ACHN (cell line): ENCODE data around the gene ZNF334.

Experiments
- DNase-seq: peaks from one replicate; pipeline ENCODE4 v3.0.0-alpha.2; 2015
- in situ Hi-C: cut with HindIII; loops from 2 replicates; pipeline ENCODE4 v1.10.0; 2017; ENCODE audit warnings: low sequenced_read_pairs, low pct_ligation_motif_present, low pct_unique_long_range_greater_than_20kb

Gene ZNF334

DNA sequence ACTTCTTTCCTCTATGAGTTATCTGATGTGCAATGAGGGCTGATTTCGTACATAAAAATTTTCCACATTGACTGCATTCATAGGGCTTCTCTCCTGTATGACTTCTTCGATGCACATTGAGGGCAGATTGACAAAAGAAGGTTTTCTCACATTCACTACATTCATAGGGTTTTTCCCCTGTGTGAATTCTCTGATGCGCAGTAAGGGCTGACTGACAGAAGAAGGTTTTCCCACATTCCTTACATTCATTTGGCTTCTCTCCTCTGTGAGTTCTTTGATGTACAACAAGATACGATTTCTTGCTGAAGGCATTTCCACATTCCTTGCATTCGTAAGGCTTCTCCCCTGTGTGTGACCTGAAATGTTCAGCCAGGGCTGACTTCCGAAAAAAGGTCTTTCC, 11.4 kb downstream of the ZNF334 start:
- in situ Hi-C loops, result no loop called here
- DNase-seq, result no peak

DNA sequence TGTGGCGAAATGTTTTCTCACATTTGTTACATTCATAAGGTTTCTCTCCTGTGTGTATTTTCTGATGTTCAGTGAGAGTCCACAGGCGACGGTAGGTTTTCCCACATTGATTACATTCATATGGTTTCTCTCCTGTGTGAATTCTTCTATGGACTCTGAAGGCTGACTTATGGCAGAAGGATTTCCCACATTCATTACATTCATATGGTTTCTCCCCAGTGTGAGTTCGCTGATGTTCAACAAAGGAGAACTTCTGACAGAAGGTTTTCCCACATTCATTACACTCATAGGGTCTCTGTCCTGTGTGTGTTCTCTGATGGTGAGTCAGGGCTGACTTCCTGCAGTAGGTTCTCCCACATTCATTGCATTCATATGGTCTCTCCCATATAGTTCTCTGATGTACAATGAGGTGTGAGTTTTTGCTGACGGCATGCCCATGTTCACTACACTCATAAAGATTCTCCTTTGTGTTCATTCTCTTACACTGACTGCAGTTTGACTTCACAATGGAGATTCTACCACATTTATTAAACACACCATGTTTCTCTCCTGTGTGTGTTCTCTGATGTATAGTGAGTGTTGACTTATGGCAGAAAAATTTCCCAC, 11.9 kb downstream of the ZNF334 start:
- no peak for DNase-seq
- in situ Hi-C loops, result no loop called here

DNA sequence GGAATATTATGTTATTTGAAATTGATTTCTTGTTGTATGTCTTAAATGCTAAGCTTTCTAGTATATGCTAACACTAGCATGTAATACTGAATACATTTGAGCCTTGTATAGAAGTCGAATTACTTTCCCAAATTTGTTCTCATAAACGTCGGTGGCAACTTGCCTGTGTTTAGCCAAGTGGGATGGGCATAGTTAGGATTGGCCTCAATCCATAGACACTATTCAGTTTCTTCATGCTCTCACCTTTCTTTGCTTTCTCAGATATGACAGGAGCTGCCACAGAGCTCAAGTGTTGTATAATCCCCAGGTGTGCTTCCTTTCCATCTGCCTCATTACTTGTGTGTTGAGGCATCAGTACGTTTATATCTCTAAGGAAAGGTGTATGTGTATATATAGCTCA, 19.3 kb downstream of the ZNF334 start:
- DNase-seq, result no peak
- in situ Hi-C loops, result no loop called here

DNA sequence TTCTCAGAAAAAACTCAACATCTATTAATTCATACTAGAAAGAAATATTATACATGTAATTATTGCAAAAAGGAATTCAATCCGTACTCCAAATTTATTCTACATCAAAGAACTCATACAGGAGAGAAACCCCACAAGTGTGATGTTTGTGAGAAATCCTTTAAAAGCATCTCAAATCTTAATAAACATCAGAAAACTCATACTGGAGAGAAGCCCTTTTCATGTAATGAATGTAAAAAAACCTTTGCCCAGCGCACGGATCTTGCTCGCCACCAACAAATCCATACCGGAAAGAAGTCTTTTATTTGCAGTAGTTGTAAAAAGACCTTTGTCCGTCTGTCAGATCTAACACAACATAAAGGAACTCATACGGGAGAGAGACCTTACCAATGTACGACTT, 22.0 kb downstream of the ZNF334 start:
- in situ Hi-C loops, result no loop called here
- no peak for DNase-seq

DNA sequence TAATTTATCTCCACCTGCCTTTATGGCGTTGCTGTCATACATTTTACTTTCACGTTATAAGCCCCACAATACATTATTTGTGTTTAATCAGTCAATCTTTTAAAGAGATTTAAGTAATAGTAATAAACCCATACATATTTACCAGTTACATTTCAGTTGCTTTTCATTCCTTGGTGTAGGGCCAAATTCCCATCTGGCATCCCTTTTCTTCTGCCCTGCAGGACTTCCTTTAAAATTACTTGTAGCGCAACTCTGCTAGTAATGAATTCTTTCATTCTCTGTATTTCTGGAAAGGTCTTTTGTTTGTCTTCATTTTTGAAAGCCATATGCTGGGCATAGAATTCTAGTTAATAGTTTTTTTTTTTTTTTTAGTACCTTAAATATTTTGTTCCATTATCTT, 24.9 kb downstream of the ZNF334 start:
- DNase-seq, result no peak
- in situ Hi-C loops, result no loop called here

DNA sequence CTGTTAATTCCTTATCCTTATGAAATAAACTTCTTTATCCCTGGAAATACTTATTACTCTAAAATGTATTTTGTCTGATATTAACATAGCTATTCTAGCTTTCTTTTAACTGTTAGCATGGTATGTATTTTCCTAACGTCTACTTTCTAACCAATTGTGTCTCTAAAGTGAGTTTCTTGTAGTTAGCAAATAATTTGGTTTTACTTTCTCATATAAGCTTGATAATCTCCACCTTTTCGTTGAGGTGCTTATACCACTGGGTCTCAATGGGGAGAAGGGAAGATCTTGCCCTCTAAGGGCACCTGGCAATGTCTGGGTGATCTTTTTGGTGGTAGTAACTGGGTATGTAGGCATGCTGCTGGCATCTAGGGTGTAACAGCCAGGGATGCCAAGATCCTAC, 25.7 kb downstream of the ZNF334 start:
- no peak for DNase-seq
- in situ Hi-C loops, result no loop called here

DNA sequence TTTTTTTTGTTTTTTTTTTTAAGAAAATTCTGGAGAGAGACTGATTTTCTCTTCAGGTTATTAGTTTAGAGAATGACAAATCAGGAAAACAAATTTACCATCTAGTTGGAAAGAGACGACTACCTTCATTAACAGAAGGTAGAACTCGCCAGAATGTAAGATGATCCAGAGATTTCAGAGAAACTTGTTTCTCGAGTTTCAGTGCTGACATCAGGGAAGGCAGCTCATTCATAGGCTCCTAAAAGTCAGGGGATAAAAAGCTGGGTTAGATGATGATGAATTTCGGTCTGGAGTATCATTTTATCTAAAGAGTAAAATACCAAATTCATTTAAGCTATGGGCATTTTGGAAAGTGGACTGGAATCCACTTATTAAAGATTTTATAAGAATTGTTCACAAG, 27.9 kb downstream of the ZNF334 start:
- in situ Hi-C loops, result no loop called here
- DNase-seq, result no peak

DNA sequence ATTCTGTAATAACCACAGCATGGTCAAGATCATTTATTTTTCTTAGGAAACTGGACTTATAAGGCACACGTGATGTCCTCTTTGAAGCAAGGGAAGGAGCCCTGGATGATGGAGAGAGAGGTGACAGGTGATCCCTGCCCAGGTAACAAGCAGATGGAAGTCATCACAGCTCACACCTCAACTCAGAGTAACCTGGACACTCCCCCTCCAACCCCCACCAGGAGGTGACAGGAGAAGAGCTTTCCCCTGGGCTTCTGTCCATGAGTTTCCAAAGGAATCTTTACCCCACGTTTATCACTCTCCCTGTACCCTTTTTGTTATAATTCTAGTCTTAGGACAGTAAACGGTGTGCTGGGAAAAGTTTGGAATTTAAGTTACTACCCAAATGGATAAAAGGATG, 28.4 kb downstream of the ZNF334 start:
- no peak for DNase-seq
- in situ Hi-C loops, result no loop called here

DNA sequence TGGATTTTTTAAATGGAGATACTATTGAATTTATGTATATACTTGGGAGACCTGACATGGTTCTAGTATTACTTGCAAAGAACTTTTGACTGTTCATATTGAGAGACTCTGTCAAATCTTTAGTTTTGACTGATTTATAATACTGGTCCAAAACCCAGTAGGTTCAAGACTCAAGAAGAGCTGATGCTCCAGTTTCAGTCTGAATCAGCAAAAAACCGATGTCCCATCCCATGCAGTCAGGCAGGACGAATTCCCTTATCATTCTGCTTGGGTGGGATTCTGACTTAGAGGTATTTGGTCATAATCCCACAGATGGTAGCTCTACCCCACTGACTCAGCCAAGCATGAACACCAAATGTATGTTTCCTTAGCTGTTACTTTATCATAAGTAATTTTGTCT, 29.5 kb downstream of the ZNF334 start:
- in situ Hi-C loops, result no loop called here
- DNase-seq, result no peak

DNA sequence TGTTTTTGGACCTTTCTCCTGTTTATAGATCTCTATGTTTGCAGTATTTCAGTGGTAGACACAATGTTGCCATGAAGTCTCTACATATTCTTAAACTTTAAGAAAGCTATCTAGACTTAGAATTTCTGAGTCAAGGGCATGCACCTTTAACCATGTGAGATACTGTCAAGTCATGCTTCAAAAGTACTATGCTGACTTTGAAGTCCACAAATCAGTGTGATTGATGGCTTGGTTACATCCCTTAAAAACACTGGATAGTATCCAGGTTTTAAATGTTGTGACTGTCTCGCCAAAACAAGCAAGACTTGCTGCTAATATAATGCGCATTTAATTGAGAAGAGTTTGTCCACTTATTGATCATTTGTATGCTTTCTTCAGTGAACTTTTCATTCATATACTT, 30.5 kb downstream of the ZNF334 start:
- DNase-seq, result no peak
- in situ Hi-C loops, result no loop called here

DNA sequence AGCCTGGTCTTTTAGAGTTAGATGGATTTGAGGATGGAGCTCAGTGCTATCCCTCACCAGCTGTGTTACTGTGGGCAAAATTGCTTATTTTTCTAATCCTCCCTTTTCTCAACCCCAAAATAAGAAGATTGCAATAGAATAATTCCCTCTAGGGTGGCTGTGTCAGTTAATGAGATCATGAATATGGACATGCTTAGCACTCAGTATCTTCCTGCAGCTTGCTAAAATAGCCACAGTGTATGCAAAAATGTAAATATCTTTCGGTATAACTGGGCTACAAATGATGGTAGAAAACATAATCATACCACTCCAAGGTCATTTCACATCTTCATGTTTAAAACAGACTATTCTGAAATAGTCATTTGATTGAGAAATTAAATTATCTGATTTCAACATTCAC, 35.7 kb downstream of the ZNF334 start:
- in situ Hi-C loops, result no loop called here
- DNase-seq, result no peak

DNA sequence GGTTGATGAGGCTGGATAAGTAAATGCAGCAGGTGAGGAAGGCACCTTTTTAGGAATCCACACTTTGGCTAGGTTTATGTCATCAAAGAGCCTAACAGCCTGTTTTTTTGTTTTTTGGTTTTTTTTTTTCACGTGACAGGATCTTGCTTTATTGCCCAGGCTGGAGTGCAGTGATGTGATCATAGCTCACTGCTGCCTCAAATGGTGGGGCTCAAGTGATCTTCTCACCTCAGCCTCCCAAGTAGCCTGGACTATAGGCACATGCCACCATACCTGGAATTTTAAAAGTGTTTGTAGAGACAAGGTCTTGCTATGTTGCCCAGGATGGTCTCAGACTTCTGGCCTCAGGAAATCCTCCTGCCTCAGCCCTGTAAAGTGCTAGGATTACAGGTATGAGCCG, 36.1 kb downstream of the ZNF334 start:
- DNase-seq, result no peak
- in situ Hi-C loops, result no loop called here

DNA sequence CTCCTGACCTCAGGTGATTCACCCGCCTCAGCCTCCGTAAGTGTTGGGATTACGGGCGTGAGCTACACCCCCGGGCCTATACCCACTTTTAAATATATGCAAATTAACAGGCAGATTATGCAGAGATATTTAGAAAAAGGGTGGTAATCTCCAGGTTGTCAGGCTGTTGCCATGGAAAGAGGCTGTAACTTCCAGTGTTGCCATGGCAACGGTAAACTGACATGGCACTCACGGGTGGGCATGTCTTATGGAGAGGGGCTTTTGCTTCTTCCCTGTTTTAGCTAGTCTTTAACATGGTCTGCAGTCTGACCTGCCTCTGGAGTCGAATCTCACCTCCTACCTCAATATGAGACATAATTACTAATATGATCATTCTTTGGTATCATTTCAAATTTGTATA, 44.9 kb downstream of the ZNF334 start:
- DNase-seq, result no peak
- in situ Hi-C loops, result no loop called here

DNA sequence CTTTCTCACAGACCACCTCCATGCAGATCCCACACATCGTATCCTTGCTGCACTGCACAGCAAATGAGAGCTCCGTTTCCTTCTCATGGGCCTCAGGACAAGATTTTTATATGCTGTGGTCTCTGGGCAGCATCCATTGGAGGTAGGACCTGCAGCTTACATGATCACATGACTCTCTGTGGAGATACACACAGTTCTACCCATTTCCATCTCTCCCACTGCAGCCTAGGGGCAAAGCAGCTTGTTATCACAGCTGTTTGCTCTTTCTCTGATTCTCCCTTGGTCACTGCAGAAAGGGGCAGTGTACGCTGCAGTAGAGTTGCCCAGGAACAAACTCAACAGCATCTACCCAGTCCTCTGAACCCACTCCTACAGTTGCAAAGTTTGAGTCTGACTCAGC, 48.9 kb downstream of the ZNF334 start:
- in situ Hi-C loops, result no loop called here
- DNase-seq, result no peak

DNA sequence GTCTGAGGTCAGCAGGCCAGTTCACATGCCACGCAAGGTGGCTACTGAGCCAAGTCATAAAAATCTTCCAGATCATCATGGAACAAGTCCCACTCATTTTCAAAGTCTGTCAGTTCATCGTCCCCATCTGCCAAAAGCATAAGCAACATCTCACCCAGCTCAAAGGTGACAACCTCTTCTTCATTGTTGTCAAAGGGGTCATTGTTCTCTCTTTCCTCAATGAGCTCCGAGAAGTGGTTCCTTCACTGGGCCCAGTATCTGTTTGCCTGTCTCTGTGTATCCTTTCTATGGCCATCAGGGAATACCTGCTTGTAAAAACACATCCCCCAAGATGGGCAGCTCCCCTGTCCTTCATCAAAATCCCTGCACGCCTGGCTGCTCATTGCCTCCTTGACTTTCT, 49.5 kb downstream of the ZNF334 start:
- in situ Hi-C loops, result no loop called here

DNA sequence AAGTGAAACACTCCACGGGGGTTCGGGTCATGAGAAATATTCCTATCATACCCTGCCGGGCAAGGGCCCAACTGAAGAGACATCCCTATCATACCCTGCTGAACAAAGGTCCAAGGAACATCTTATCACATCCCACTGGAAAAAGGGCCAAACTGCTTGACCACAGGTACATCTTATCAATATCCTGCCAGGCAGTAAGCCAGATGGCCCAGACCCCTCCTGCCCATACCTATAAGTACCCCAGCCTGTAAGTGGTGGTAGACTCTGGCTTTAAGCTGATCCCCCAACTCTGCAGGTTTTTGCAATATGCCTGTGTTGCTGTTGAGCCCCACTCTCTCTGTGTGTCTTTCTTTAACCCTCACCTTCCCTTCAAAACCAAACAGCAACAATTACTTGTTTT, 51.6 kb downstream of the ZNF334 start:
- DNase-seq, result no peak
- in situ Hi-C loops, result no loop called here

More for the DNA sequence above, 49.5 kb downstream of the ZNF334 start:
- DNase-seq, result no peak

DNA sequence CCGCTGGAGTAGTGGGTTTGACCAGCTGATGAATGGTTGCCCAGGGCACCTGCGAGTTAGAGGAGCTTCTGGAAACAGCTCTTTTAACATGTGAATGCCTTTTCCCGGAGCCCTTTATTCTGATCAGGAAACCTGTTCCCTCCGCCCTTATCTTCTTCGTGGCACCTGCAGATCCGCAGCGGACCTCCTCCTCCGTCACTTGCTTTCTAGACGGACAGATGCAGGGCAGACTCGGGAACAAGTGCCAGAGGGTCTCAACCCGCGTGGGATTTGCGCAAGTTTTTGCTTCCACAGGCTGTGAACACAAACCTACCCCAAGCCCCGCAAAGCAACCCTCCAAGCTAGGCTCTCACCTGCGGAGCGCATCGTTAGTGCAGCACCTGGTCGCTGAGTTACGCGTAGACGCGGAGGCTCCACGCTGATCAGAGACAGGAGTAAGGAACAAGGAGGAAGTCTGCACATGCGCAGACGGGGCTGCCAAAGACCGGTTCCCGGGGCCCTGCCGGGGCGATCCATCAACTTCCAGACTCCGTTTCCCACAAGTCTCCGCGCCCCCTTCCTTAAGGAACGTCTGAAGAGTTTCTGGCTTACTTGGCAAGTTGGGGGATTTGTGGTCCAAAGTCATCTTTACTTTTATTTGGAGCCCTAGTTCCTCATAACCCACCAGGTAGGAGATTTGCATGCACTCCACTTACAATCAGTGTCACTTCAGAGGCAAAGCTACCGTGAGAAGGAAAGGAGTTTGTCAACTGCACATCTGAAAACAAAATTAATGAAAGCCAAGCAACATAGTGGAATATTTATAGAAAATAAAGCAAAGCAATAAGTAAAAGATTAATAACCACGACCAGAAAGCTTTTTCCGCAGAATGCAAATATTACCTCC, 54.3 kb downstream of the ZNF334 start:
- in situ Hi-C loops, result no loop called here
- DNase-seq, result no peak

DNA sequence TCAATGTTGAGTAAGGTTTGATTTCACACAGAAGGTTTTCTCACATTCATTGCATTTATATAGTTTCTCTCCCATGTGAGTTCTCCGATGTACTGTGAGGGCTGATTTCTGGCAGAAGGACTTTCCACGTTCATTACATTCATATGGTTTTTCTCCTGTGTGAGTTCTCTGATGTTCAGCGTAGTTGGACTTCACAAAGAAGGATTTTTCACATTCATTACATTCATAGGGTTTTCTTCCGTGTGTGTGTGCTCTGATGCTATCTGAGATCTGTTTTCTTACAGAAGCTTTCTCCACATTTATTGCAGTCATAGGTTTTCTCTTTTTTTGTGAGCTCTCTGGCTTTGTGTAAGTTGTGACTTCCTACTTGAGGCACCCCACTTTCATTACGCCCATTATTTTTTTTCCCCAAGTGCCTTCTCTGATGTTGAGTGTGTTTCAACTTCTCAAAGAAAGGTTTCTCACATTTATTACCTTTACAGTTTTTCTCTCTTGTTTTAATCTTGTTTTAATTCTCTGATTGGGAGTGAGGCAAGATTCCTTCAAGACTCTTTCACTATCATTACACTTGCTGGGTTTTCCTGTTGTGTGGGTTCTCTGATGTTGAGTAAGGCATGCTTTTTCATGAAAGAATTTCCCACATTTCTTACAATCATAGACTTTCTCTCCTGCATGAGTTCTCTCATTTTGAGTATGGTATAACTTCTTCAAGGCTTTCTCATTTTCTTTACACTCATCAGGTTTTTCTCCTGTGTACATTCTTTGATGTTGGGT, 56.9 kb downstream of the ZNF334 start:
- in situ Hi-C loops, result no loop called here
- DNase-seq, result no peak

DNA sequence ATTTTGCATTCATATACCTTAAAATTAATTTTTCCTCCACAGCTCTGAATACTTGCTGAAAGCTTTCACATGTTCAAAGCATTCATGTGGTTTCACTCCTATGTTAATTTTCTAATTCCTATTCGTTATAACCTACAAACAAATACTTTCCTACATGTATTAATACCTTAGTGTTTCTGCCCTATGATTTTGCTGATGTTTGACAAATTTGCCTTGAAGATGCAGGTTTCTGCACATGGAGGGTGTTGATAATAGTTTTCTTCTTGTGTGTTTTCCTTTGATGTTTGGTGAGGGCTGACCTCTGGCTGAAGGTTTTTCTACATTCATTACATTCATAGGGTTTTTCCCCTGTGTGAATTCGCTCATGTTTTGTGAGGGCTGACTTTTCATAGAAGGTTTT, 57.6 kb downstream of the ZNF334 start:
- in situ Hi-C loops, result no loop called here
- DNase-seq, result no peak
